Measurements from ENCODE around the gene RBM19.
"Not testable (repeated sequence)": the region's sequence is repeated elsewhere in the genome, so short reads cannot be mapped to it uniquely, and the experiment has no call there.

DNA sequence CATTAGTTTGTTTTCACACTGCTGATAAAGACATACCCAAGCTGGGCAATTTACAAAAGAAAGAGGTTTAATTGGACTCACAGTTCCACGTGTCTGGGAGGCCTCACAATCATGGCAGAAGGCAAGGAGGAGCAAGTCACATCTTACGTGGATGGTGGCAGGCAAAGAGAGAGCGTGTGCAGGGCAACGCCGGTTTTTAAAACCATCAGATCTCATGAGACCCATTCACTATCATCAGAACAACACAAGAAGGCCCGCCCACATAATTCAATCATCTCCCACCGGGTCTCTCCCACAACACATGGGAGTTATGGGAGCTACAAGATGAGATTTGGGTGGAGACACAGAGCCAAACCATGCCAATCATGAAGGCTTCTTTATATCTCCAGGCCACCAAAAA, 34.1 kb upstream of the RBM19 start:
- TF ChIP-seq, protein P1, sequence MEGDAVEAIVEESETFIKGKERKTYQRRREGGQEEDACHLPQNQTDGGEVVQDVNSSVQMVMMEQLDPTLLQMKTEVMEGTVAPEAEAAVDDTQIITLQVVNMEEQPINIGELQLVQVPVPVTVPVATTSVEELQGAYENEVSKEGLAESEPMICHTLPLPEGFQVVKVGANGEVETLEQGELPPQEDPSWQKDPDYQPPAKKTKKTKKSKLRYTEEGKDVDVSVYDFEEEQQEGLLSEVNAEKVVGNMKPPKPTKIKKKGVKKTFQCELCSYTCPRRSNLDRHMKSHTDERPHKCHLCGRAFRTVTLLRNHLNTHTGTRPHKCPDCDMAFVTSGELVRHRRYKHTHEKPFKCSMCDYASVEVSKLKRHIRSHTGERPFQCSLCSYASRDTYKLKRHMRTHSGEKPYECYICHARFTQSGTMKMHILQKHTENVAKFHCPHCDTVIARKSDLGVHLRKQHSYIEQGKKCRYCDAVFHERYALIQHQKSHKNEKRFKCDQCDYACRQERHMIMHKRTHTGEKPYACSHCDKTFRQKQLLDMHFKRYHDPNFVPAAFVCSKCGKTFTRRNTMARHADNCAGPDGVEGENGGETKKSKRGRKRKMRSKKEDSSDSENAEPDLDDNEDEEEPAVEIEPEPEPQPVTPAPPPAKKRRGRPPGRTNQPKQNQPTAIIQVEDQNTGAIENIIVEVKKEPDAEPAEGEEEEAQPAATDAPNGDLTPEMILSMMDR (conservative IDR thresholded peaks at IDR 0.05 in 1 of 2, IDR thresholded peaks at IDR 0.05 in 1 of 2; ENCODE audit: extremely low read depth in 1 of 2, insufficient read depth in 1 of 2, low read depth in 1 of 2, low read length in 2 of 2): not testable (repeated sequence)
- TF ChIP-seq EZH2 (IDR thresholded peaks at IDR 0.05; ENCODE audit: borderline replicate concordance, low read length): not testable (repeated sequence)
